Astrocyte (in vitro differentiated cells and primary cell): ENCODE measurements around the gene FZR1. TPM values are rescaled to one million over a fixed set of nuclear protein-coding genes. Genes with fewer than 3 reads are reported as not detected.
A peak's percentile ranks its signal among the peaks of the same experiment; 100 is the strongest.

Experiments
- DNase-seq: peaks from one replicate; pipeline ENCODE4 v3.0.0-alpha.2; 2010; ENCODE audit warnings: low read depth
- FAIRE-seq: peaks from 2 replicates; lab custom pipeline; 2011; peaks lifted over from hg19 to GRCh38; lab: Jason Lieb, UNC
- H2AFZ ChIP-seq: 2 replicates; pipeline ENCODE4 v1.6.0; 2012; ENCODE audit warnings: low read depth, low read length, inconsistent platforms
- H3K27ac ChIP-seq: 2 replicates; pipeline ENCODE4 v1.5.1; 2011; ENCODE audit warnings: low read depth, low read length, inconsistent platforms
- H3K27me3 ChIP-seq: 2 replicates; pipeline ENCODE4 v1.6.0; 2011; ENCODE audit warnings: low read length, inconsistent platforms; ENCODE audit not compliant: insufficient read depth
- H3K36me3 ChIP-seq: 2 replicates; pipeline ENCODE4 v1.5.1; 2011; ENCODE audit warnings: low read length, inconsistent platforms; ENCODE audit not compliant: insufficient read depth
- H3K4me1 ChIP-seq: 2 replicates; pipeline ENCODE4 v1.5.1; 2011; ENCODE audit warnings: low read length, inconsistent platforms; ENCODE audit not compliant: insufficient read depth
- H3K4me2 ChIP-seq: 2 replicates; pipeline ENCODE4 v1.6.0; 2012; ENCODE audit warnings: low read length, inconsistent platforms
- H3K4me3 ChIP-seq: 2 replicates; pipeline ENCODE4 v1.5.1; 2011; ENCODE audit warnings: low read depth, mild to moderate bottlenecking, low read length, inconsistent platforms; ENCODE audit not compliant: insufficient read depth
- H3K79me2 ChIP-seq: 2 replicates; pipeline ENCODE4 v1.6.0; 2012; ENCODE audit warnings: mild to moderate bottlenecking, low read length, inconsistent platforms; ENCODE audit not compliant: insufficient read depth
- H3K9ac ChIP-seq: 2 replicates; pipeline ENCODE4 v1.6.0; 2012; ENCODE audit warnings: mild to moderate bottlenecking, low read length, inconsistent platforms
- H3K9me3 ChIP-seq: 2 replicates; pipeline ENCODE4 v1.5.1; 2012; ENCODE audit warnings: low read depth, mild to moderate bottlenecking, low read length, inconsistent platforms; ENCODE audit not compliant: insufficient read depth
- H4K20me1 ChIP-seq: 2 replicates; pipeline ENCODE4 v1.6.0; 2012; ENCODE audit warnings: low read length, inconsistent platforms; ENCODE audit not compliant: insufficient read depth
- H3K27ac Mint-ChIP-seq: one replicate; pipeline ENCODE4 v1.8.0; 2021; ENCODE audit warnings: mild to moderate bottlenecking, mixed read lengths; ENCODE audit not compliant: unreplicated experiment
- H3K27me3 Mint-ChIP-seq: one replicate; pipeline ENCODE4 v1.8.0; 2021; ENCODE audit warnings: low read depth, mixed read lengths; ENCODE audit not compliant: unreplicated experiment
- H3K36me3 Mint-ChIP-seq: one replicate; pipeline ENCODE4 v1.8.0; 2021; ENCODE audit warnings: low read depth, mixed read lengths; ENCODE audit not compliant: unreplicated experiment
- H3K4me1 Mint-ChIP-seq: one replicate; pipeline ENCODE4 v1.8.0; 2021; ENCODE audit warnings: low read depth, mixed read lengths; ENCODE audit not compliant: unreplicated experiment
- H3K4me3 Mint-ChIP-seq: one replicate; pipeline ENCODE4 v1.8.0; 2021; ENCODE audit warnings: mild to moderate bottlenecking, moderate library complexity, mixed read lengths; ENCODE audit not compliant: unreplicated experiment
- H3K9me3 Mint-ChIP-seq: one replicate; pipeline ENCODE4 v1.8.0; 2021; ENCODE audit warnings: mild to moderate bottlenecking, mixed read lengths; ENCODE audit not compliant: unreplicated experiment
- CTCF ChIP-seq: IDR thresholded peaks from 2 replicates; pipeline ENCODE4 v1.5.1; 2011; ENCODE audit warnings: low read depth, mild to moderate bottlenecking, inconsistent platforms, low read length, moderate library complexity; ENCODE audit not compliant: insufficient read depth
- EZH2 ChIP-seq: IDR thresholded peaks from 2 replicates; pipeline ENCODE4 v1.6.1; 2012; ENCODE audit warnings: mild to moderate bottlenecking, low read length, inconsistent platforms; ENCODE audit not compliant: insufficient read depth
- total RNA-seq: library from RNA; stranded (reverse); gene quantifications from 2 replicates; pipeline ENCODE4 v1.2.1, GENCODE V29; 2021

Gene FZR1
- total RNA-seq, 1 donor from 2014 or later: 51.8 TPM

DNA sequence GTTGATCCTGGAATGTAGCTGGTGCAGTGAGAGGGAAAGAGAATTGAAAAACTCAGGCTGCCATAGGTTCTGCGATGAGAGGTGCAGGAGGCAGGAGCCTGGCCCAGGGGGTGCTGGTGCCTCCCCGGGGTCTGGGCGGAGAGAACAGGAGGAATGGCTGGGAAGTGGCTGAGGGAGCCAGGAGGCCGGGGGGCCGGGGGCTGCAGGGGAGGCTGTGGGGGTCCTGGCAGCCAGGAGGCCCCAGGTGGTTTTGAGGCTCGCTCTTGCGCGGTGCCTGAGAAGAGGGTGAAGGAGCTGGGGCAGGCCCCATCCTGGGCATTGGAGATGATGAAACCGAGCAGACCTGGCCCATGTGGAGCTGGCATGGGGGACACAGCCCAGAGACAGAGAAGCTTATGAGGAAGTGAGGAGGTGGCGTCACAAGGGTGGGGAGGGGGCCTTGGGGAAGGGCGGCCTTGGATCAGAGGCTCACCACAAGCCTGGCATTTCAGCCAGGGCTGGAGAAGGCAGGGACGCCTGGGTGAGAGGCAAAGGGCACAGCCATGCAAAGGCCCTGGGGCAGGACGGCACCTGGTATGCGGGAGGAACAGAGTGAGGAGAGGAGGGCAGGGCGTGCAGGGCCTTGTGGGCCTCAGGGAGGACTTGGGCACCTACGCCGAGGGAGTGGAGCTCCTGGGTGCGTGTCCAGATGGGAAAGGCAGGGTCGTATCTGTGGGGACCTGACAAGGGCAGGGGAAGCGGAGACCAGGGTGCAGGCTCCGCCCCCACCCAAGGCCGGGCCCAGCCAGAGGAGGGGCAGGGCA lies 31.5 kb downstream of the FZR1 start:
- Mint-ChIP-seq H3K9me3 (no peaks in the 10 kb centered on the region), H3K36me3 (peaks cover 12% of the 10 kb centered on the region)
- FAIRE-seq: no peak

GRCh38 chr19:3538258-3538929 lies 32.3 kb downstream of the FZR1 start:
- Histone ChIP-seq H3K27me3 (no peaks in the 10 kb centered on the region), H2AFZ (no peak overlapping the region), H3K27ac (no peak overlapping the region), H3K4me3 (no peak overlapping the region), H3K4me1 (no peaks in the 10 kb centered on the region), H3K79me2 (peaks cover 5% of the 10 kb centered on the region), H3K9me3 (no peaks in the 10 kb centered on the region), H3K9ac (no peak overlapping the region), H3K36me3 (peaks cover 4% of the 10 kb centered on the region), H4K20me1 (peaks cover 51% of the 10 kb centered on the region), H3K4me2 (no peak overlapping the region)
- DNase-seq (no peak), FAIRE-seq (no peak)
- H3K4me1 Mint-ChIP-seq: no peaks in the 10 kb centered on the region
- H3K27ac Mint-ChIP-seq: peak overlapping the region; percentile 75
- TF ChIP-seq EZH2 (no peak), CTCF (no peak)
- no peaks in the 10 kb centered on the region for H3K9me3 Mint-ChIP-seq
- H3K27me3 Mint-ChIP-seq: no peaks in the 10 kb centered on the region
- H3K36me3 Mint-ChIP-seq: peaks cover 12% of the 10 kb centered on the region
- H3K4me3 Mint-ChIP-seq: no peak overlapping the region

More for the DNA sequence above, 31.5 kb downstream of the FZR1 start:
- Histone ChIP-seq H3K4me2 (no peak overlapping the region), H3K9me3 (no peaks in the 10 kb centered on the region), H3K79me2 (peaks cover 5% of the 10 kb centered on the region), H3K27me3 (no peaks in the 10 kb centered on the region), H3K27ac (no peak overlapping the region), H3K9ac (no peak overlapping the region), H3K4me1 (no peaks in the 10 kb centered on the region), H2AFZ (no peak overlapping the region), H4K20me1 (peaks cover 47% of the 10 kb centered on the region), H3K36me3 (peaks cover 4% of the 10 kb centered on the region), H3K4me3 (no peak overlapping the region)
- H3K4me3 Mint-ChIP-seq: peak overlapping the region; percentile 37
- no peaks in the 10 kb centered on the region for H3K27me3 Mint-ChIP-seq
- TF ChIP-seq EZH2: no peak
- no peak for DNase-seq
- H3K27ac Mint-ChIP-seq: peak overlapping the region; percentile 69
- H3K4me1 Mint-ChIP-seq: no peaks in the 10 kb centered on the region

DNA sequence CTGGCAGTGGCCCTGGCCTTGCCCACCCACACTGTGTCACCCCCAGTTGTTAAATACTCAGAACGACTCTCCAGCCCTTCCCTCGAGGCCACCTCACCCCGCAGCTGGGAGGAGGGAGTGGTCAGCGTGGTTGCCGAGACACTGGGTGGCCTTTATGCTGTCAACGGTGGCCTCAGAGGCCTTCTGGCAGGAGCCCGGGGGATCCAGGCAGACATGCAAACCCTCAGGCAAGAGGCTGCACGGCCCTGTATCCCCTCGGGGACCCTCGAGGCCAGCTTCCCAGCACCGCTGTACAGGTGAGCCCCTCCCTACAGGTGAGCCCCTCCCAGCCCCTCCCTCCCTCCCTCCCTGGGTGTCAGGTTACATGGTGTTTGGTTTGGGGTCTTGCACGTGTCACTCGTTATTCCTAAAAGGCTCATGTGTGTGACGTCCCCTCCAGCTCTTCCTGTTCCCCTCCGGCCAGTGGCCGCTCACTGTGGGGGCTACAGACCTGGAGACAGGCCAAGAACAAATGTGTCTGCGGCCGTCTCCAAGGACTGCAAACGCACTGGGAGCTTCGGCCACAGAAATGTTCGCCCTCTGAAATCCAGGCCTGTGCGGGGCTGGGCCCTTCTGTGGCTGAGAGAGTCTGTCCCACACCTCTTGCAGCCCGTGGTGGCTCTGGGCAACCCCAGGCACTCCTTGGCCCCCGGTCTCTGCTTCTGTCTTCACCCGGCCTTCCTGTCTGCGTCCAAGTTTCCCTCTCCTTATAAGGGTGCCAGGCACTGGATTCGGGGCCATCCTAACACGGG lies 33.0 kb downstream of the FZR1 start, which contains the start of gene TEKTIP1:
Gene TEKTIP1 (plus strand): TSS at position 210 of the 791 bp plus-strand sequence. CDS start 4 bp downstream, at position 214.
- Histone ChIP-seq H3K4me3 (no peak within 1 kb of the TSS), H3K36me3 (peaks cover 4% of the 10 kb centered on the region), H3K9ac (no peak within 1 kb of the TSS), H3K4me1 (no peaks in the 10 kb centered on the region), H3K27me3 (no peaks in the 10 kb centered on the region), H4K20me1 (peaks cover 57% of the 10 kb centered on the region), H3K9me3 (no peaks in the 10 kb centered on the region), H3K79me2 (peaks cover 5% of the 10 kb centered on the region), H3K4me2 (no peak within 1 kb of the TSS), H3K27ac (no peak within 1 kb of the TSS), H2AFZ (no peak within 1 kb of the TSS)
- no peaks in the 10 kb centered on the region for H3K27me3 Mint-ChIP-seq
- no peaks in the 10 kb centered on the region for H3K9me3 Mint-ChIP-seq
- H3K4me1 Mint-ChIP-seq: no peaks in the 10 kb centered on the region
- no peak for TF ChIP-seq EZH2
- no peak for TF ChIP-seq CTCF
- no peak for DNase-seq
- peak within 1 kb of the TSS; percentile 75 for H3K27ac Mint-ChIP-seq
- H3K4me3 Mint-ChIP-seq: no peak within 1 kb of the TSS
- FAIRE-seq: no peak
- peaks cover 12% of the 10 kb centered on the region for H3K36me3 Mint-ChIP-seq
